Lower leg skin (tissue), 4 donors: ENCODE data around the gene CDON. TPM values are rescaled to one million over a fixed set of nuclear protein-coding genes. Genes with fewer than 3 reads are reported as not detected.

Experiments used
- DNase-seq, 2 donors: peaks; one replicate each; pipeline ENCODE4 v3.0.0-alpha.2; 2019; ENCODE audit warnings: low spot score in 2 of 2
- H3K4me3 ChIP-seq: fragments of 200-600 bp; sonication (generic); 2 replicates; pipeline ENCODE4 v1.5.1; 2017; ENCODE audit warnings: mild to moderate bottlenecking, low read depth; ENCODE audit not compliant: poor library complexity, severe bottlenecking
- POLR2A ChIP-seq, 2 donors: fragments of 450-650 bp; IDR thresholded peaks; one replicate each; pipeline ENCODE4 v1.6.1; 2016 to 2017; ENCODE audit warnings: antibody characterized with exemption in 2 of 2, mild to moderate bottlenecking in 1 of 2, moderate library complexity in 1 of 2
- WGBS, 2 donors: methylation state at CpG; one replicate each; pipeline ENCODE4 v1.1.5; 2018; 5-methylcytosine and 5-hydroxymethylcytosine counted together
- intact Hi-C: fragments of 100-400 bp; cut with DNase I; formaldehyde crosslinking; loops from one replicate; pipeline ENCODE4 v1.15.0; 2023; ENCODE audit warnings: low total_unique reads
- total RNA-seq, 4 donors: library from RNA; depleted of rRNA; stranded (reverse); fragments of >200 nt; gene quantifications; one replicate each; pipeline ENCODE4 v1.1.0, GENCODE V29; 2016
- TF ChIP-seq, protein P1 (sequence below), 3 donors: fragments of 450-650 bp; IDR thresholded peaks; one replicate each; pipeline ENCODE4 v1.5.1; 2016; ENCODE audit warnings: antibody characterized with exemption in 3 of 3, mild to moderate bottlenecking in 3 of 3, moderate library complexity in 2 of 3

Gene CDON
- total RNA-seq, 4 donors from 2014 or later = 12.3 to 21.0 (median 18.0) TPM

DNA sequence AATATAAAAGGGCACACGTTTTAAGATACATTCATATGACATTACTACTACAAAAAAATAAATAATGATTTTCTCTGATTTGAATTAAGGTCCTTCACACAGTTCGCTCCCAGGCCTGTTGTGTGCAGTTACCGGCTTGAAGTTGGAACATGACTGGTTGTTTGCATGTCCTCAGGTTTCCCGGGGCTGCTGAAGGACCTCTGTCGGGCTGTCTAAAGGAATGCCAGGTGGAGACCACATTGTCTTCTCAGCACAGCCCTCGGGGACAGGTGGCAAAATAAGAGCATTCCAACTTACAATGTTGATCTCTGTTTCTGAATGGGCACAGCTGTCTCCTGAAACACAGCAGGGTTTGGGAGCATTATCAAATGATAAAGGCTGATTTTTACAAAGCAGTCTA is 101.9 kb downstream of the CDON start:
- peak in 1 of 2 donors; percentile 64 for DNase-seq
- intact Hi-C loops = no loop called here
- 77 to 78% methylated on average over 6 of the region's 6 CpGs for WGBS, 2 donors
- H3K4me3 ChIP-seq = no peak overlapping the region
- TF ChIP-seq, protein P1, sequence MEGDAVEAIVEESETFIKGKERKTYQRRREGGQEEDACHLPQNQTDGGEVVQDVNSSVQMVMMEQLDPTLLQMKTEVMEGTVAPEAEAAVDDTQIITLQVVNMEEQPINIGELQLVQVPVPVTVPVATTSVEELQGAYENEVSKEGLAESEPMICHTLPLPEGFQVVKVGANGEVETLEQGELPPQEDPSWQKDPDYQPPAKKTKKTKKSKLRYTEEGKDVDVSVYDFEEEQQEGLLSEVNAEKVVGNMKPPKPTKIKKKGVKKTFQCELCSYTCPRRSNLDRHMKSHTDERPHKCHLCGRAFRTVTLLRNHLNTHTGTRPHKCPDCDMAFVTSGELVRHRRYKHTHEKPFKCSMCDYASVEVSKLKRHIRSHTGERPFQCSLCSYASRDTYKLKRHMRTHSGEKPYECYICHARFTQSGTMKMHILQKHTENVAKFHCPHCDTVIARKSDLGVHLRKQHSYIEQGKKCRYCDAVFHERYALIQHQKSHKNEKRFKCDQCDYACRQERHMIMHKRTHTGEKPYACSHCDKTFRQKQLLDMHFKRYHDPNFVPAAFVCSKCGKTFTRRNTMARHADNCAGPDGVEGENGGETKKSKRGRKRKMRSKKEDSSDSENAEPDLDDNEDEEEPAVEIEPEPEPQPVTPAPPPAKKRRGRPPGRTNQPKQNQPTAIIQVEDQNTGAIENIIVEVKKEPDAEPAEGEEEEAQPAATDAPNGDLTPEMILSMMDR (IDR thresholded peaks at IDR 0.05) = no peak
- no peak for TF ChIP-seq POLR2A (IDR thresholded peaks at IDR 0.05)

DNA sequence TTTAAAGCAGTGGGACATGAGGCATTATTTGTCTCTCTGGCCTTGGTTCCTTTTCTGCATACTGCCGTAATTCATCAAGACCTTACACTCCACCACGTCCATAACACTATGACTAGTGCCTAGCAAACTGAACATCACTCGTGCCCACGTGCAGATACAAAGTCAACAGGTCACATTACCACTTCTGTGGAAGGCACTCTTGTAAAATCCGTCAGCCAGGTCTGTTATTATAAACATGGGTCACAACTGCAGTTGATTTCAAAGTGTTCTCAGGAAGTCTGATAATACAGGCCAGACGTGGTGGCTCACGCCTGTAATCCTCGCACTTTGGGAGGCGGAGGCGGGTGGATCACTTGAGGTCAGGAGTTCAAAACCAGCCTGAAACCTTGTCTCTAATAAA is 102.7 kb downstream of the CDON start:
- TF ChIP-seq, protein P1 (IDR thresholded peaks at IDR 0.05) = no peak
- TF ChIP-seq POLR2A (IDR thresholded peaks at IDR 0.05) = no peak
- DNase-seq = peak in 1 of 2 donors; percentile 67
- WGBS, 2 donors = 91% methylated on average over 10 of the region's 10 CpGs
- intact Hi-C loops = no loop called here
- no peak overlapping the region for H3K4me3 ChIP-seq

DNA sequence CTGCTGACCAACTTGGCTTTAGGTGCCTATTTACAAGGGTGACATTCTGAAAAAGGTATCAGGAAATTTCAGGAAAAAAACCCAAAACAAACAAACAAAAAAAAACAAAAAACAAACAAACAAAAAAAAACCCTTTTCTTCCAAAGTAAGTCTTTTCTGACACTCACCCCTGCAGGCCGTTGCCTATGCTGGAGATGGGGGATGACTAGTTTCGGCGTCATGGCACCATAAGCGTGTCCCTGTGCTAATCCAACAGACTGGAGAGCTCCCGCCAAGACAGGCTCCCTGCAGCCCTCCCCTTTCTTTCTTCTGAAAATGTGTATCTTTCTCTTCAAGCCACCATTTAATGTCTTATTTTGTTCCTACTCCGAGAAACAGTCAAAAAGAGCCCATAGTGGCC is 103.2 kb downstream of the CDON start:
- no peak overlapping the region for H3K4me3 ChIP-seq
- WGBS, 2 donors = 90 to 95% methylated on average over 6 of the region's 6 CpGs
- DNase-seq = peak in 1 of 2 donors; percentile 66
- intact Hi-C loops = no loop called here
- TF ChIP-seq, protein P1 (IDR thresholded peaks at IDR 0.05) = no peak
- no peak for TF ChIP-seq POLR2A (IDR thresholded peaks at IDR 0.05)

DNA sequence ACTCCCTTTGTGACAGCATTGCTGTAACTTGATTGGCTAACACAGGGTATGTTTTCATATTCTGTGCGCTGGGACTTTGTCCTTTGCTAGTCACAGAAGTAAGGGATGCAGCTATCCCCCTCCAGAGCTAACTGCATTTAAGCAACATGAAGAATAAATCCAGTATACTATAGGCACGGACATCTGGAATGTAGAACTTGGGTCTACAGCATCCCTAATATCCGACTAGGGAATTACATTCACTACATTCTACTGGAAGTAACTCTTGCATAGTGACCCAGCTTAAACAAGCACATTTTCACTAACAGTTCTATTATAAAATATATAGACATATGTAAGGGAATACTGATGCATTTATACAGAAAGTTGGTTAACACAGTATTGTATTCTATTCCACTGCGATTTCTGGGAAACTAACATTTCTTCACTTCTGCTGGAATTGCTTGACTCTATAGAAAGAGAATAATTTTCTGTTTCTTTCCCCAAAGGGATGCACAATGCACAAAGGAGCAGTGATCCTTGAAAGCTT is 103.7 kb downstream of the CDON start:
- TF ChIP-seq, protein P1 (IDR thresholded peaks at IDR 0.05) = no peak
- TF ChIP-seq POLR2A (IDR thresholded peaks at IDR 0.05) = no peak
- 79 to 84% methylated on average over 4 of the region's 4 CpGs for WGBS, 2 donors
- DNase-seq = no peak
- no peak overlapping the region for H3K4me3 ChIP-seq
- intact Hi-C loops = no loop called here

DNA sequence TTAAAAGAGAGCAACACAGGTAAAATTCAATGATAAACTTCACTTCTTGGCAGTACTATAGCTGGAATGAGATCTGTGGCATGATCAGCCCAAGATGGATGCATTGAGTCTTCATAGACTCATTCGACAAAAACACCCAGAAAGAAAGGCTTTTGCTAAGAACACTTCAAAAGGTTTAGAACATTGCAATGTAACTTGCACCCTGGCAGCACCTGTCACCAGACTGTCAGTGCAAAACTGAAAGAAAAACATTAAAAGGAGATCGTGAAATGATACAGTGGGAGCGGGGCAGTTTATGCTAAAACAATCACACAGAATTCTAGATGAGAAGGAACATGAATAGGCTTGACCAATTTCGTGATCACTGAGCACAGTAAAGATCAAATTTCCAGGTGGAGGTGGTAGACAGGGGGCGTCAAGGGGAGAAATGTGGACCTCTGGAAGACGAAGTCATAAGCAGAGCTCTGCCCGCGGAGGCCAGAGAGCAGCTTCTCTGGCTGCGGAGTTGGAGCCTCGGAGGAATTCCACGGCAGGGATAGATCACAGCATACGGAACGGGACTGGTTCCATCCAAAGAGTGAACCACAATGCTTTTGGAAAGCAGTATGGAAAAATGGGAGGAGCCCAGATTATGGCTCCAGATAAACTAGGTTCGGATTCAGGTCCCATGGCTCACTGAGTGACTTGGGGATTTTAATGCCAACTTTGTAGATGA is 104.9 kb downstream of the CDON start:
- 32 to 53% methylated on average over 14 of the region's 14 CpGs for WGBS, 2 donors
- DNase-seq = peak in 1 of 2 donors; percentile 81
- TF ChIP-seq, protein P1 (IDR thresholded peaks at IDR 0.05) = no peak
- TF ChIP-seq POLR2A (IDR thresholded peaks at IDR 0.05) = no peak
- H3K4me3 ChIP-seq = no peak overlapping the region
- intact Hi-C loops = no loop called here
